Kidney (tissue), 14 donors: ENCODE measurements around the gene PPIB. TPM values are rescaled to one million over a fixed set of nuclear protein-coding genes. Genes with fewer than 3 reads are reported as not detected.
A peak's percentile ranks its signal among the peaks of the same experiment; 100 is the strongest.

Experiments used
- DNase-seq, 5 donors: peaks; one replicate each; pipeline ENCODE4 v3.0.0-alpha.2; 2013 to 2020
- FAIRE-seq: peaks from 2 replicates; lab custom pipeline; 2012; peaks lifted over from hg19 to GRCh38; lab: Jason Lieb, UNC
- H3K27ac ChIP-seq, 2 donors: one replicate each; pipeline ENCODE4 v1.7.0; 2013; ENCODE audit warnings: low read depth in 2 of 2, low read length in 2 of 2, inconsistent platforms in 1 of 2
- H3K27me3 ChIP-seq: one replicate; pipeline ENCODE4 v1.7.1; 2013; ENCODE audit warnings: low read length, inconsistent platforms; ENCODE audit not compliant: control insufficient read depth, insufficient read depth
- H3K36me3 ChIP-seq, 3 donors: one replicate each; pipeline versions ENCODE4 v1.7.0 to v1.7.1; 2013; ENCODE audit warnings: low read length in 3 of 3, control low read depth in 1 of 3, inconsistent platforms in 1 of 3; ENCODE audit not compliant: insufficient read depth in 3 of 3, control insufficient read depth in 2 of 3
- H3K4me1 ChIP-seq, 3 donors: one replicate each; pipeline versions ENCODE4 v1.7.0 to v1.7.1; 2013; ENCODE audit warnings: low read length in 3 of 3, inconsistent platforms in 1 of 3, low read depth in 1 of 3; ENCODE audit not compliant: control insufficient read depth in 2 of 3, insufficient read depth in 2 of 3
- H3K4me3 ChIP-seq, 3 donors: one replicate each; pipeline versions ENCODE4 v1.7.0 to v1.8.1; 2013; ENCODE audit warnings: low read length in 3 of 3, control low read depth in 1 of 3, inconsistent platforms in 1 of 3
- H3K9ac ChIP-seq, 3 donors: one replicate each; pipeline versions ENCODE4 v1.7.0 to v1.7.1; 2013; ENCODE audit warnings: low read length in 3 of 3, control low read depth in 1 of 3, inconsistent platforms in 1 of 3
- H3K9me3 ChIP-seq, 3 donors: one replicate each; pipeline versions ENCODE4 v1.7.0 to v1.7.1; 2013; ENCODE audit warnings: low read length in 3 of 3, control low read depth in 1 of 3, inconsistent platforms in 1 of 3; ENCODE audit not compliant: control insufficient read depth in 2 of 3, insufficient read depth in 1 of 3
- CTCF ChIP-seq: IDR thresholded peaks from 3 replicates; pipeline ENCODE4 v1.5.1; 2012; ENCODE audit warnings: mild to moderate bottlenecking, moderate library complexity, borderline replicate concordance; ENCODE audit not compliant: insufficient read depth; ENCODE audit errors: extremely low read depth
- intact Hi-C: fragments of 100-400 bp; cut with DNase I; formaldehyde crosslinking; loops from one replicate; pipeline ENCODE4 v1.11.1; 2022
- polyA plus RNA-seq: library from polyadenylated mRNA; stranded (reverse); fragments of 350-450 nt; fragmentation: Illumina TruSeq; extraction: RNeasy Lipid Tissue Mini Kit (QIAGEN cat#74804); gene quantifications from one replicate; pipeline ENCODE4 v1.2.3, GENCODE V29; 2014; ENCODE audit warnings: low read depth, low replicate concordance; ENCODE audit not compliant: insufficient read depth
- total RNA-seq: library from RNA; stranded (reverse); fragmentation: NEBNext Ultra II Directional; extraction: Animal tissue kit (Norgen Biotek cat#: 25700); gene quantifications from one replicate; pipeline ENCODE4 v1.2.1, GENCODE V29; 2021
- donor health status: control.
- donor health status: control.
- donor health status: control.
- donor health status: control.
- donor health status: control.
- donor health status: DM: yes; HTN: yes; CAD: no.
- donor health status: Normal renal cell carcinoma (clear cell type).

Gene PPIB
- total and polyA plus RNA-seq, 2 donors from 2014 or later: 484 to 705 TPM

- H3K4me3 ChIP-seq: no peak overlapping the region
- no peaks in the 10 kb centered on the region for H3K9me3 ChIP-seq
- FAIRE-seq (no peak), DNase-seq (no peak)
- intact Hi-C loops: no loop called here
- peaks cover 0 to 3% (median 0%) of the 10 kb centered on the region in 3 donors for H3K36me3 ChIP-seq
- no peak overlapping the region for H3K9ac ChIP-seq
- H3K4me1 ChIP-seq: no peaks in the 10 kb centered on the region
- H3K27me3 ChIP-seq: no peaks in the 10 kb centered on the region
- no peak for TF ChIP-seq CTCF
- H3K27ac ChIP-seq: no peak overlapping the region
Observed at GRCh38 chr15:64193971-64194370, 31.1 kb upstream of the PPIB start.

DNA sequence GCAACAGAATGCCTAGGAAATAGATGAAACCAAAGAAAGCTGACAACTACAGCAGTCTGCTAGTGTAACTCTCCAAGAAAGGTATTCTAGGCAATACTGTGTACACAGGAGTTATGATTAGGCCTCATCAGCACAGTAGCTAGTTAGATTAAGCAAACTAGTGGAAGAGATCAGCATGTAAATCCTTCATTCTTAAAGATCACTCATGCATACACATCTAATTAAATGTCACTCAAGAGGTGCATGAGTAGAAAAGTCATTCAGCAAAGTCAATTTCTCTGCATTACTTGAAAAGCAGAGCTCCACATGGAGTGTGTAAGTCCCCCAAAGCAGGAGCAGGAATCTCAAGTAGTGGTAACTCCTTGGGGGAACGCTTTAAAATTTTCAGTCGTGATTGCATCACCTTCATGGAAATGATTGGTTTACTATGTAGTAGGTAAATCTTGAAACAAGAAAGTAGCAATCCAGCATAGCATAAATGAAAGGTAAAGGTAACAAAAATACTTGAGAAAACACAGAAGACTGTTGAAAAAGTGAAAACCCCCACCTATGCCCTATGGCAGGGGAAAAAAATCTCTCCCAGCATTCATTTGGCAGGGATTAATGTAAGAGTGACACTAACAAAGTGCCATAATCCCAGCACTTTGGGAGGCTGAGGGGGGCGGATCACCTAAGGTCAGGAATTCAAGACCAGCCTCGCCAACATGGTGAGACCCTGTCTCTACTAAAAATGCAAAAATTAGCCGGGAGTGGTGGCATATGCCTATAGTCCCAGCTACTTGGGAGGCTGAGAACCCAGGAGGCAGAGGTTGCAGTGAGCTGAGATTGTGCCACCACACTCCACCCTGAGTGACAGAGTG, 29.4 kb upstream of the PPIB start:
- H3K27ac ChIP-seq: no peak overlapping the region
- H3K4me3 ChIP-seq: no peak overlapping the region
- H3K4me1 ChIP-seq: no peaks in the 10 kb centered on the region
- DNase-seq (peak in 2 of 5 donors; percentile 10 to 19), FAIRE-seq (no peak)
- no peak for TF ChIP-seq CTCF
- no peaks in the 10 kb centered on the region for H3K27me3 ChIP-seq
- no peaks in the 10 kb centered on the region for H3K9me3 ChIP-seq
- no peak overlapping the region for H3K9ac ChIP-seq
- peaks cover 0 to 3% (median 0%) of the 10 kb centered on the region in 3 donors for H3K36me3 ChIP-seq
- intact Hi-C loops: no loop called here

DNA sequence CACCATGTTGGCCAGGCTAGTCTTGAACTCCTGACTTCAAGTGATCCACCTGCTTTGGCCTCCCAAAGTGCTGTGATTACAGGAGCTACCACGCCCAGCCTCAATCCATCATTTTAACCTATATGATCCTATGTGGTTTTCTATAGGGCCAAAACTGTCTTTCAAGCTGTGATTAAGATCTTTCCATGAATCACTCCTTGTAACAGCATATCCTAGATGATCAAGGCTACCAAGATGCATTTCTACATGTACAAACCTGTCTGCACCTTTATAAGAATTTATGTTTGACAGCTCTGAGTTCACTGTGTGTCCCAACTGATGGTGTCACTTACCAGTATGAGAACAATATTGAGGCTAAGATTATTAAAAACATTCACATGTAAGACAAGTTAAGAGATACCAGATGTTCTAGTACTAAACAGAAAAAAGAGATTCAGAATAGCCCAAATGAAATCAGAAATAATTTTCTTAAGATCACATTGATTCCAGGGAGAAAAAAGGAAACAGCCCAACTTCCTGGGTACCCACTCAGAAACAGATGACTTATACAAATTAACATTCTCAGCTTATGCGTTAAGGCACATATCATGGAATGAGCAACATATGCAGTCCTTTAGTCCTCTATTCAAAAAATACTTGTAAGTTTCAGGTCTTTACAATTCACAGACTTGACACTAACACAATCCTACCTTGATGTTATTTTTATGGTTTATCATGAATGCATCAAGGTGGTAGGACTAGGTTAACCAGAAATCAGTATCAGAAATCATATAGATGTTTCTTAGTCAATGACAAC, 24.8 kb upstream of the PPIB start:
- Histone ChIP-seq H3K36me3 (peaks cover 0 to 6% (median 0%) of the 10 kb centered on the region in 3 donors), H3K9ac (no peak overlapping the region), H3K9me3 (no peaks in the 10 kb centered on the region), H3K27ac (no peak overlapping the region), H3K4me1 (no peaks in the 10 kb centered on the region), H3K4me3 (no peak overlapping the region), H3K27me3 (no peaks in the 10 kb centered on the region)
- no peak for DNase-seq
- no peak for TF ChIP-seq CTCF
- intact Hi-C loops: no loop called here
- FAIRE-seq: no peak
